ENCODE measurements around the gene FKBP2.
A peak's percentile ranks its signal among the peaks of the same experiment; 100 is the strongest.

Gene FKBP2

GRCh38 chr11:64249563-64250414 is 8.9 kb downstream of the FKBP2 start:
- no peak for DNase-seq (ENCODE audit: low spot score)

GRCh38 chr11:64250415-64251015 is 9.6 kb downstream of the FKBP2 start:
- DNase-seq (ENCODE audit: low spot score), result peak; percentile 67

- peak; percentile 94 for DNase-seq (ENCODE audit: low spot score)
Observed at GRCh38 chr11:64251016-64251752, 10.3 kb downstream of the FKBP2 start, which contains the start of gene PLCB3. Gene PLCB3, plus strand, starts transcription at chr11:64251530. Its CDS starts 120 bp downstream, at chr11:64251650.

GRCh38 chr11:64251753-64252002 is 10.8 kb downstream of the FKBP2 start:
- DNase-seq (ENCODE audit: low spot score), result no peak

- DNase-seq (ENCODE audit: low spot score), result peak; percentile 54
Observed at GRCh38 chr11:64252003-64252872, 11.3 kb downstream of the FKBP2 start.

- no peak for DNase-seq (ENCODE audit: low spot score)
Observed at GRCh38 chr11:64253043-64253442, 12.1 kb downstream of the FKBP2 start.

GRCh38 chr11:64253481-64253880 is 12.6 kb downstream of the FKBP2 start:
- DNase-seq (ENCODE audit: low spot score), result no peak

- DNase-seq (ENCODE audit: low spot score), result no peak
Observed at GRCh38 chr11:64254326-64254725, 13.4 kb downstream of the FKBP2 start.

GRCh38 chr11:64255135-64256128 is 14.5 kb downstream of the FKBP2 start:
- no peak for DNase-seq (ENCODE audit: low spot score)

GRCh38 chr11:64256300-64256699 is 15.4 kb downstream of the FKBP2 start:
- DNase-seq (ENCODE audit: low spot score), result no peak

- DNase-seq (ENCODE audit: low spot score), result no peak
Observed at GRCh38 chr11:64258356-64258755, 17.5 kb downstream of the FKBP2 start.

- no peak for DNase-seq (ENCODE audit: low spot score)
Observed at GRCh38 chr11:64258946-64259532, 18.1 kb downstream of the FKBP2 start.

- DNase-seq (ENCODE audit: low spot score), result no peak
Observed at GRCh38 chr11:64259533-64260067, 18.7 kb downstream of the FKBP2 start.

- no peak for DNase-seq (ENCODE audit: low spot score)
Observed at GRCh38 chr11:64260147-64260708, 19.3 kb downstream of the FKBP2 start.

GRCh38 chr11:64261556-64262080 is 20.7 kb downstream of the FKBP2 start:
- no peak for DNase-seq (ENCODE audit: low spot score)

GRCh38 chr11:64262271-64263002 is 21.5 kb downstream of the FKBP2 start:
- DNase-seq (ENCODE audit: low spot score), result no peak

GRCh38 chr11:64263021-64263946 is 22.4 kb downstream of the FKBP2 start:
- DNase-seq (ENCODE audit: low spot score), result no peak

- no peak for DNase-seq (ENCODE audit: low spot score)
Observed at GRCh38 chr11:64263947-64264317, 23.0 kb downstream of the FKBP2 start.

All from D341Med (cell line).